ENCODE measurements around the gene PHKG2. TPM values are rescaled to one million over a fixed set of nuclear protein-coding genes. Genes with fewer than 3 reads are reported as not detected.
A peak's percentile ranks its signal among the peaks of the same experiment; 100 is the strongest.

The PHKG2 gene
- polyA plus RNA-seq, 1 donor (not counting 4 experiments of a cell fraction or from before 2014, with no cell fraction given), result 31.8 TPM

GRCh38 chr16:30711712-30712111 is 36.5 kb upstream of the PHKG2 start:
- H3K36me3 ChIP-seq (ENCODE audit: control insufficient read depth in 2 of 2, extremely low read depth in 1 of 2, insufficient read depth in 2 of 2, low read length in 2 of 2), result peaks cover 70 to 78% of the 10 kb centered on the region in 2 experiments
- dilution Hi-C loops (cut with MboI; ENCODE audit: extremely low pct_ligation_motif_present, low sequenced_read_pairs), result no loop called here

DNA sequence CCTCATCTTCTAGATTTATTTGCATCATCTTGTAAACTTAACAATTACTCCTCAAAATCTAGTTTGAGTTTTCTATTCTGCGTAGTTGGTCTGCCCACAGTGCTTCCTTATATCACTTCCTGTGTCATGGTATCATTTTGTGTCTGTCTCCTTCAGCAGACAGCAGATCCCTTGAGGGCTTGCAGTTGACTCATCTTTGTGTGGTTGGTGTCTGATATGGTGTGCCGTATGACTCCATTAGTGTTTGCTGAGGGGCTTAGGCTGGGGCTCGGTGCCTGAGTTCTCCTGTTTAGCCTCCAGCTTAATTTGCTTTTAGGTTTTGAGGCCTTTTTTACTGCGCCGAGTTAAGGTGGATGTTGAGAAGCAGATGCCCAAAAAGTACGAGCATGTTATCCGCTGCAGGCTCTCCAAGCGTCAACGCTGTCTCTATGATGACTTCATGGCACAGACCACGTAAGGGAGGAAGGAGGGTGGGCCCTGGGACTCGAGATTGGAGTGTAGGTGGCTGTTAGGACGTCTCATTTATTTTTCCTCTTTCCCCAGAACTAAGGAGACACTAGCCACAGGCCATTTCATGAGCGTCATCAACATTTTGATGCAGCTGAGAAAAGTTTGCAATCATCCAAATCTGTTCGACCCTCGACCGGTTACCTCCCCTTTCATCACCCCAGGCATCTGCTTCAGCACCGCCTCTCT is 32.3 kb upstream of the PHKG2 start:
- no peak for DNase-seq (ENCODE audit: low read depth, low spot score)
- TF ChIP-seq EZH2 (IDR thresholded peaks at IDR 0.05; ENCODE audit: low read length), result no peak
- TF ChIP-seq, protein P1, sequence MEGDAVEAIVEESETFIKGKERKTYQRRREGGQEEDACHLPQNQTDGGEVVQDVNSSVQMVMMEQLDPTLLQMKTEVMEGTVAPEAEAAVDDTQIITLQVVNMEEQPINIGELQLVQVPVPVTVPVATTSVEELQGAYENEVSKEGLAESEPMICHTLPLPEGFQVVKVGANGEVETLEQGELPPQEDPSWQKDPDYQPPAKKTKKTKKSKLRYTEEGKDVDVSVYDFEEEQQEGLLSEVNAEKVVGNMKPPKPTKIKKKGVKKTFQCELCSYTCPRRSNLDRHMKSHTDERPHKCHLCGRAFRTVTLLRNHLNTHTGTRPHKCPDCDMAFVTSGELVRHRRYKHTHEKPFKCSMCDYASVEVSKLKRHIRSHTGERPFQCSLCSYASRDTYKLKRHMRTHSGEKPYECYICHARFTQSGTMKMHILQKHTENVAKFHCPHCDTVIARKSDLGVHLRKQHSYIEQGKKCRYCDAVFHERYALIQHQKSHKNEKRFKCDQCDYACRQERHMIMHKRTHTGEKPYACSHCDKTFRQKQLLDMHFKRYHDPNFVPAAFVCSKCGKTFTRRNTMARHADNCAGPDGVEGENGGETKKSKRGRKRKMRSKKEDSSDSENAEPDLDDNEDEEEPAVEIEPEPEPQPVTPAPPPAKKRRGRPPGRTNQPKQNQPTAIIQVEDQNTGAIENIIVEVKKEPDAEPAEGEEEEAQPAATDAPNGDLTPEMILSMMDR (optimal IDR thresholded peaks at IDR 0.05 in 1 of 3, IDR thresholded peaks at IDR 0.05 in 1 of 3, conservative IDR thresholded peaks at IDR 0.05 in 1 of 3; ENCODE audit: extremely low read depth in 1 of 3, insufficient read depth in 2 of 3, low read length in 3 of 3), result no peak

More at GRCh38 chr16:30711712-30712111, 36.5 kb upstream of the PHKG2 start:
- H3K27ac ChIP-seq (ENCODE audit: control insufficient read depth, insufficient read depth, low read length), result no peak overlapping the region
- H3K4me3 ChIP-seq (ENCODE audit: control insufficient read depth in 2 of 3, extremely low read depth in 1 of 3, insufficient read depth in 2 of 3, low read depth in 1 of 3, low read length in 3 of 3), result no peak overlapping the region
- FAIRE-seq (no peak), DNase-seq (ENCODE audit: low read depth, low spot score) (no peak)
- no peak overlapping the region for H3K4me2 ChIP-seq (ENCODE audit: control insufficient read depth, extremely low read depth, insufficient read depth, low read depth, low read length)
- TF ChIP-seq, protein P1 (optimal IDR thresholded peaks at IDR 0.05 in 1 of 3, IDR thresholded peaks at IDR 0.05 in 1 of 3, conservative IDR thresholded peaks at IDR 0.05 in 1 of 3; ENCODE audit: extremely low read depth in 1 of 3, insufficient read depth in 2 of 3, low read length in 3 of 3), result no peak
- TF ChIP-seq EZH2 (IDR thresholded peaks at IDR 0.05; ENCODE audit: low read length), result no peak
- no peak overlapping the region for H3K9ac ChIP-seq (ENCODE audit: control insufficient read depth, extremely low read depth, insufficient read depth, low read length)
- H3K27me3 ChIP-seq (ENCODE audit: control insufficient read depth, extremely low read depth, insufficient read depth, low read length), result no peaks in the 10 kb centered on the region
- H3K4me1 ChIP-seq (ENCODE audit: control insufficient read depth, extremely low read depth, insufficient read depth, low read length), result peaks cover 21% of the 10 kb centered on the region
- peaks cover 3% of the 10 kb centered on the region for H4K20me1 ChIP-seq (ENCODE audit: control insufficient read depth, extremely low read depth, insufficient read depth, low read length)
- H3K9me1 ChIP-seq (ENCODE audit: control insufficient read depth, extremely low read depth, insufficient read depth, low read length), result no peaks in the 10 kb centered on the region
- no peak overlapping the region for H2AFZ ChIP-seq (ENCODE audit: control insufficient read depth, low read length)
- peaks cover 18% of the 10 kb centered on the region for H3K79me2 ChIP-seq (ENCODE audit: control insufficient read depth, insufficient read depth, low read length)
- H3K9me3 ChIP-seq (ENCODE audit: control insufficient read depth, low read depth, low read length), result no peaks in the 10 kb centered on the region

More for the DNA sequence above, 32.3 kb upstream of the PHKG2 start:
- no peaks in the 10 kb centered on the region for H3K9me3 ChIP-seq (ENCODE audit: control insufficient read depth, low read depth, low read length)
- no peaks in the 10 kb centered on the region for H3K9me1 ChIP-seq (ENCODE audit: control insufficient read depth, extremely low read depth, insufficient read depth, low read length)
- peaks cover 53 to 61% of the 10 kb centered on the region in 2 experiments for H3K36me3 ChIP-seq (ENCODE audit: control insufficient read depth in 2 of 2, extremely low read depth in 1 of 2, insufficient read depth in 2 of 2, low read length in 2 of 2)
- peaks cover 3% of the 10 kb centered on the region for H4K20me1 ChIP-seq (ENCODE audit: control insufficient read depth, extremely low read depth, insufficient read depth, low read length)
- H3K9ac ChIP-seq (ENCODE audit: control insufficient read depth, extremely low read depth, insufficient read depth, low read length), result no peak overlapping the region
- no peak overlapping the region for H3K4me3 ChIP-seq (ENCODE audit: control insufficient read depth in 2 of 3, extremely low read depth in 1 of 3, insufficient read depth in 2 of 3, low read depth in 1 of 3, low read length in 3 of 3)
- H3K27me3 ChIP-seq (ENCODE audit: control insufficient read depth, extremely low read depth, insufficient read depth, low read length), result no peaks in the 10 kb centered on the region
- peaks cover 44% of the 10 kb centered on the region for H3K79me2 ChIP-seq (ENCODE audit: control insufficient read depth, insufficient read depth, low read length)
- peak overlapping the region; percentile 25 for H3K27ac ChIP-seq (ENCODE audit: control insufficient read depth, insufficient read depth, low read length)
- peak; percentile 76 for FAIRE-seq
- H2AFZ ChIP-seq (ENCODE audit: control insufficient read depth, low read length), result no peak overlapping the region
- peak overlapping the region; percentile 4 for H3K4me2 ChIP-seq (ENCODE audit: control insufficient read depth, extremely low read depth, insufficient read depth, low read depth, low read length)
- H3K4me1 ChIP-seq (ENCODE audit: control insufficient read depth, extremely low read depth, insufficient read depth, low read length), result peaks cover 21% of the 10 kb centered on the region
- dilution Hi-C loops (cut with MboI; ENCODE audit: extremely low pct_ligation_motif_present, low sequenced_read_pairs), result no loop called here

All from keratinocyte (primary cell).